ENCODE measurements around the gene ZBED5.
"Not testable (repeated sequence)": the region's sequence is repeated elsewhere in the genome, so short reads cannot be mapped to it uniquely, and the experiment has no call there.

ZBED5 gene

GRCh38 chr11:10857709-10858438 lies at the start of gene ZBED5:
TSS of gene ZBED5 (minus strand) at chr11:10858053. CDS start at chr11:10854945, 3,108 bp downstream.
- DNase-seq, result peak; percentile 99

- DNase-seq, result no peak
Measured at GRCh38 chr11:10906521-10906920, 48.7 kb upstream of the ZBED5 start.

- no peak for DNase-seq
Measured at GRCh38 chr11:10902301-10903063, 44.6 kb upstream of the ZBED5 start.

GRCh38 chr11:10900681-10901415 lies 43.0 kb upstream of the ZBED5 start:
- DNase-seq, result no peak

- peak; percentile 58 for DNase-seq
Measured at GRCh38 chr11:10899121-10899830, 41.4 kb upstream of the ZBED5 start.

- DNase-seq, result no peak
Measured at GRCh38 chr11:10898763-10899025, 40.8 kb upstream of the ZBED5 start.

GRCh38 chr11:10898003-10898762 lies 40.3 kb upstream of the ZBED5 start:
- DNase-seq, result no peak

- no peak for DNase-seq
Measured at GRCh38 chr11:10897150-10897549, 39.3 kb upstream of the ZBED5 start.

- DNase-seq, result no peak
Measured at GRCh38 chr11:10896493-10896892, 38.6 kb upstream of the ZBED5 start.

- DNase-seq, result no peak
Measured at GRCh38 chr11:10895285-10895684, 37.4 kb upstream of the ZBED5 start.

- DNase-seq, result no peak
Measured at GRCh38 chr11:10894666-10895065, 36.8 kb upstream of the ZBED5 start.

GRCh38 chr11:10893714-10894151 lies 35.9 kb upstream of the ZBED5 start:
- no peak for DNase-seq

GRCh38 chr11:10892250-10892649 lies 34.4 kb upstream of the ZBED5 start:
- DNase-seq, result no peak

GRCh38 chr11:10891151-10891720 lies 33.4 kb upstream of the ZBED5 start:
- no peak for DNase-seq

- not testable (repeated sequence) for DNase-seq
Measured at GRCh38 chr11:10890083-10890482, 32.2 kb upstream of the ZBED5 start.

- DNase-seq, result no peak
Measured at GRCh38 chr11:10887307-10887706, 29.5 kb upstream of the ZBED5 start.

- no peak for DNase-seq
Measured at GRCh38 chr11:10886652-10887250, 28.9 kb upstream of the ZBED5 start.

- DNase-seq, result no peak
Measured at GRCh38 chr11:10885703-10886363, 28.0 kb upstream of the ZBED5 start.

GRCh38 chr11:10884292-10884691 lies 26.4 kb upstream of the ZBED5 start:
- not testable (repeated sequence) for DNase-seq

- no peak for DNase-seq
Measured at GRCh38 chr11:10881892-10882291, 24.0 kb upstream of the ZBED5 start.

All from NCI-H345 (cell line).